ENCODE data around the gene M6PR. TPM values are rescaled to one million over a fixed set of nuclear protein-coding genes. Genes with fewer than 3 reads are reported as not detected.

M6PR gene
- polyA plus RNA-seq, 1 donor (not counting 4 experiments of a cell fraction or from before 2014, with no cell fraction given): 127 TPM

GRCh38 chr12:8950702-8951478 lies 1.4 kb upstream of the M6PR start:
- peak in 1 of 3 experiments; percentile 8 for TF ChIP-seq CTCF (optimal IDR thresholded peaks at IDR 0.05 in 1 of 3, IDR thresholded peaks at IDR 0.05 in 1 of 3, conservative IDR thresholded peaks at IDR 0.05 in 1 of 3; ENCODE audit: extremely low read depth in 1 of 3, insufficient read depth in 2 of 3, low read length in 3 of 3)
- no peak for TF ChIP-seq EZH2 (IDR thresholded peaks at IDR 0.05; ENCODE audit: low read length)
- Histone ChIP-seq H3K36me3 (ENCODE audit: control insufficient read depth in 2 of 2, extremely low read depth in 1 of 2, insufficient read depth in 2 of 2, low read length in 2 of 2) (peaks cover 4 to 5% of the 10 kb centered on the region in 2 experiments), H3K4me3 (ENCODE audit: control insufficient read depth in 2 of 3, extremely low read depth in 1 of 3, insufficient read depth in 2 of 3, low read depth in 1 of 3, low read length in 3 of 3) (peak overlapping the region; percentile 77 to 99 (median 98)), H2AFZ (ENCODE audit: control insufficient read depth, low read length) (peak overlapping the region; percentile 100), H3K9ac (ENCODE audit: control insufficient read depth, extremely low read depth, insufficient read depth, low read length) (peak overlapping the region; percentile 91), H3K4me1 (ENCODE audit: control insufficient read depth, extremely low read depth, insufficient read depth, low read length) (peaks cover 13% of the 10 kb centered on the region), H3K4me2 (ENCODE audit: control insufficient read depth, extremely low read depth, insufficient read depth, low read depth, low read length) (peak overlapping the region; percentile 94), H3K27me3 (ENCODE audit: control insufficient read depth, extremely low read depth, insufficient read depth, low read length) (no peaks in the 10 kb centered on the region), H3K27ac (ENCODE audit: control insufficient read depth, insufficient read depth, low read length) (no peak overlapping the region), H4K20me1 (ENCODE audit: control insufficient read depth, extremely low read depth, insufficient read depth, low read length) (no peaks in the 10 kb centered on the region), H3K79me2 (ENCODE audit: control insufficient read depth, insufficient read depth, low read length) (peaks cover 35% of the 10 kb centered on the region), H3K9me3 (ENCODE audit: control insufficient read depth, low read depth, low read length) (no peaks in the 10 kb centered on the region), H3K9me1 (ENCODE audit: control insufficient read depth, extremely low read depth, insufficient read depth, low read length) (no peaks in the 10 kb centered on the region)
- DNase-seq (ENCODE audit: low read depth, low spot score) (no peak), FAIRE-seq (no peak)
- dilution Hi-C loops (cut with MboI; ENCODE audit: extremely low pct_ligation_motif_present, low sequenced_read_pairs): no loop called here

- H2AFZ ChIP-seq (ENCODE audit: control insufficient read depth, low read length): peak overlapping the region; percentile 100
- H3K79me2 ChIP-seq (ENCODE audit: control insufficient read depth, insufficient read depth, low read length): peaks cover 38% of the 10 kb centered on the region
- dilution Hi-C loops (cut with MboI; ENCODE audit: extremely low pct_ligation_motif_present, low sequenced_read_pairs): no loop called here
- no peaks in the 10 kb centered on the region for H4K20me1 ChIP-seq (ENCODE audit: control insufficient read depth, extremely low read depth, insufficient read depth, low read length)
- H3K9ac ChIP-seq (ENCODE audit: control insufficient read depth, extremely low read depth, insufficient read depth, low read length): peak overlapping the region; percentile 91
- H3K27me3 ChIP-seq (ENCODE audit: control insufficient read depth, extremely low read depth, insufficient read depth, low read length): no peaks in the 10 kb centered on the region
- H3K4me3 ChIP-seq (ENCODE audit: control insufficient read depth in 2 of 3, extremely low read depth in 1 of 3, insufficient read depth in 2 of 3, low read depth in 1 of 3, low read length in 3 of 3): peak overlapping the region; percentile 77 to 99 (median 98)
- peak overlapping the region; percentile 97 for H3K27ac ChIP-seq (ENCODE audit: control insufficient read depth, insufficient read depth, low read length)
- DNase-seq (ENCODE audit: low read depth, low spot score): no peak
- no peaks in the 10 kb centered on the region for H3K9me1 ChIP-seq (ENCODE audit: control insufficient read depth, extremely low read depth, insufficient read depth, low read length)
- peak overlapping the region; percentile 94 for H3K4me2 ChIP-seq (ENCODE audit: control insufficient read depth, extremely low read depth, insufficient read depth, low read depth, low read length)
- H3K9me3 ChIP-seq (ENCODE audit: control insufficient read depth, low read depth, low read length): no peaks in the 10 kb centered on the region
- H3K36me3 ChIP-seq (ENCODE audit: control insufficient read depth in 2 of 2, extremely low read depth in 1 of 2, insufficient read depth in 2 of 2, low read length in 2 of 2): peaks cover 7 to 8% of the 10 kb centered on the region in 2 experiments
- peaks cover 13% of the 10 kb centered on the region for H3K4me1 ChIP-seq (ENCODE audit: control insufficient read depth, extremely low read depth, insufficient read depth, low read length)
- FAIRE-seq: no peak
- TF ChIP-seq EZH2 (IDR thresholded peaks at IDR 0.05; ENCODE audit: low read length) (no peak), CTCF (optimal IDR thresholded peaks at IDR 0.05 in 1 of 3, IDR thresholded peaks at IDR 0.05 in 1 of 3, conservative IDR thresholded peaks at IDR 0.05 in 1 of 3; ENCODE audit: extremely low read depth in 1 of 3, insufficient read depth in 2 of 3, low read length in 3 of 3) (no peak)
Measured at GRCh38 chr12:8950221-8950527, 729 bp upstream of the M6PR start.
